G401.6 (cell line): ENCODE results near the gene REEP6.

Experiments
- FAIRE-seq: peaks from 2 replicates; lab custom pipeline; 2012; peaks lifted over from hg19 to GRCh38; lab: Jason Lieb, UNC

REEP6 gene

DNA sequence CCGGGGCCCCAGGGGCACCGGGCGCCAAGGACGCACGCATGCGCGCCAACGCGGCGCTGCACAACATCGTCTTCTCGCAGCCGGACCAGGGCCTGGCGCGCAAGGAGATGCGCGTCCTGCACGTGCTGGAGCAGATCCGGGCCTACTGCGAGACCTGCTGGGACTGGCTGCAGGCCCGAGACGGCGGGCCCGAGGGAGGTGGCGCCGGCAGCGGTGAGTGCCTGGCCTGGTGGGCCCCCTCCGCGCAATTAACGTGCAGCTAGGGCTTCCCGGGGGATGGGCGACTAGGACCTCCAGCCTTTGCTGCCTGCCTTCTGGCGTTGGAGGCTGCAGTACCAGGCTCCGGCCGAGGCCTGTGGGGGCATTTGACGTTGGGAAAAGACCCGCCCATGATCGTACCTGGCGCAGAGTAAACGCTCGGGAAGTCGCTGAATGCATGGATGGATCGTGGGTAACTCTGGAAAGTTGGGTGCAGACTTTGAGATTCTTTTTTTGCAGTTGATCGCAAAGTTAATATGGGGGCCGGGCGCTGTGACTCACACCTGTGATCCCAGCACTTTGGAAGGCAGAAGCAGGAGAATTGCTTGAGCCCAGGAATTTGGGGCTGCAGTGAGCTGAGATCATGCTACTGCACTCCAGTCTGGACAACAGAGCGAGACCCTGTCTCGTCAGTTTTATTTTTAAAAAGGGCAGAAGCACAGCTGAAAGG, 33.8 kb upstream of the REEP6 start:
- no peak for FAIRE-seq

DNA sequence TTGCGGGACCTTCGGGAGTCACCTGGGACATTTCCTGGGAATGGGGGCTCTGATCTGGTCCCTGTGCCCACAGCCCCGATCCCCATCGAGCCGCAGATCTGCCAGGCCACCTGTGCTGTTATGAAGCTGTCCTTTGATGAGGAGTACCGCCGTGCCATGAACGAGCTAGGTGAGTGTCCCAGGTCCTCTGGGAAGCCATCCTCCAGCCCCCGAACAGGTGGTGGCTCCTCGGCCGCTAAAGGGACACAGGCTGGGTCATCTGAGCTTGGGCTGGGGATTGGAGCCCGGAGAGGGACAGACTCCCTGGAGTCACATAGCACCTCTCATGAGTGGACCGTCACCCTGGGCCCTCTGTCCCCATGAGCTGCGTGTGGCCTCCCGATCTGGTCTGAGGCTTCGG, 33.1 kb upstream of the REEP6 start:
- no peak for FAIRE-seq

DNA sequence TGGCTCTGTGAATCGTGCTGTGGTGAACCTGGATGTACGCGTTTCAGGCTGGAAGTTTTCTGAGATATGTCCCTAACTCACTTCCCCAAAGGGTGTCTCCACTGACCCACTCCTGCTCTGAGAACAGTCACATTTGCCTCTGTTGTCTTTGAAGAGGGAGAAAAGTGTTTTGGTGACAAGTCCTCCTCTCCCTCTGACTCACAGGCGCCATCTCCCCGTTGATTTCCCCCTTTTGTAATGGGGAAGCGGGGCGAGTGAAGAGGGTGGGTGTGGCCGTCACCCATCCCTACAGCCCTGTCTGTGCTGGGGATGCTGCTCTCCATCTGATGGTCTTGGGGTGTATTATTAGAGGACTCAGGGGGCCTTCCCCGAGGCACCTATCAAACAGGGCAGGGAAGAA, 31.5 kb upstream of the REEP6 start:
- FAIRE-seq: no peak

DNA sequence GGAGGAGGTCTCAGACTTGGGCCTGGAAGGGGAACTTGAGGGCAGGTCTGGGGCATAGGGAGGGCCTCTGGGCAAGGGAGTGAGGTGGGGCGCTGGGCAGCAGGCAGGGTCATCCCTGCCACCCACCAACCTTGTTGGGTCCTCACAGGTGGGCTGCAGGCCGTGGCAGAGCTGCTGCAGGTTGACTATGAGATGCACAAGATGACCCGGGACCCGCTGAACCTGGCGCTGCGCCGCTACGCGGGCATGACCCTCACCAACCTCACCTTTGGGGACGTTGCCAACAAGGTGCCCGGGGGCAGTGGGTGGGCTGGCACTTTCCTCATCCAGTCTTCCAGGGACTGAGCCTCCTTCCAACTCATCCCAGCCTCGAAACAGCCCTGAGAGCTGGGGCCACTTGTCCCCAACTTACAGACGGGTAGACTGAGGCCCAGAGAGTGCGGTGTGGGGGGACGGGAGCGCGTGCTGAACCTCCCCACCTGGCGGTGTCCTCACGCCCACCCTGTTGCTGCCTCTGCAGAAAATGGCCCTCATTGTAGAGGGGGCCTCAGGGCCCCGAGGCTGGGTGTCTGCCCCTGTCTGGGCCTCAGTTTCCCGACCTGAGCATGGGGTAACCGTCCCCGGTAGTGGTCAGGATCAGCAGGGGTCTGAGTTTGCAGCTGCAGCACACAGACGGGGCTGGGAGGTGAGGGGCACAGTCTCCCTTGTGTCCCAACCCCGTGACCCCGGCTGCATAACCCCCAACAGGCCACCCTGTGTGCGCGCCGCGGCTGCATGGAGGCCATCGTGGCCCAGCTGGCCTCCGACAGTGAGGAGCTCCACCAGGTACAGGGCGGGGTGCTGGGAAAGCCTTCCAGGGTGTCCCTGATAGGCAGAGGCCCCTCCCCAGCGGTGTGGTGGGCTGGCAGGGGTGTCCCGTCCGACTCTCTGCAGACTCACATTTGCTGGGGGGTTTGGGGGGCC, 30.7 kb upstream of the REEP6 start:
- FAIRE-seq: no peak

DNA sequence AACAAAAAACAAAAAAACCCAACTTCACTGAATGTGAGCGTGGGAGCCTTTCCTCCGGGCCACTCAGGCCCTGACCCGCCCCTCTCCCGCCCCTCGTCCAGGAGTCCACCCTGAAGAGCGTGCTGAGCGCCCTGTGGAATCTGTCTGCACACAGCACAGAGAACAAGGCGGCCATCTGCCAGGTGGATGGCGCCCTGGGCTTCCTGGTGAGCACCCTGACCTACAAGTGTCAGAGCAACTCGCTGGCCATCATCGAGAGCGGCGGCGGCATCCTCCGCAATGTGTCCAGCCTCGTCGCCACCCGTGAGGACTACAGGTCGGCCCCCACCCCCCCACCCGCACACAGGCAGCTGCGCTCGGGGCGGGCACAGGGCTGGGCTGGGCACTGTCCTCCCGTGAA, 29.1 kb upstream of the REEP6 start:
- no peak for FAIRE-seq

DNA sequence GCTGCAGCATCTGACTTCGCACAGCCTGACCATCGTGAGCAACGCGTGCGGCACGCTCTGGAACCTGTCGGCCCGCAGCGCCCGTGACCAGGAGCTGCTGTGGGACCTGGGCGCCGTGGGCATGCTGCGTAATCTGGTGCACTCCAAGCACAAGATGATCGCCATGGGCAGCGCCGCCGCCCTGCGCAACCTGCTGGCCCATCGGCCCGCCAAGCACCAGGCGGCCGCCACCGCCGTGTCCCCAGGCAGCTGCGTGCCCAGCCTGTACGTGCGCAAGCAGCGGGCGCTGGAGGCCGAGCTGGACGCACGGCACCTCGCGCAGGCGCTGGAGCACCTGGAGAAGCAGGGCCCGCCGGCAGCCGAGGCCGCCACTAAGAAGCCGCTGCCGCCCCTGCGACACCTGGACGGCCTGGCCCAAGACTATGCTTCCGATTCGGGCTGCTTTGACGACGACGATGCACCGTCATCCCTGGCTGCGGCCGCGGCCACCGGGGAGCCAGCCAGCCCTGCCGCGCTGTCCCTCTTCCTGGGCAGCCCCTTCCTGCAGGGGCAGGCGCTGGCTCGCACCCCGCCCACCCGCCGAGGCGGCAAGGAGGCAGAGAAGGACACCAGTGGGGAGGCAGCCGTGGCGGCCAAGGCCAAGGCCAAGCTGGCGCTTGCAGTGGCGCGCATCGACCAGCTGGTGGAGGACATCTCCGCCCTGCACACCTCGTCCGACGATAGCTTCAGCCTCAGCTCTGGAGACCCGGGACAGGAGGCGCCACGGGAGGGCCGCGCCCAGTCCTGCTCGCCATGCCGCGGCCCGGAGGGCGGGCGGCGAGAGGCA, 25.6 kb upstream of the REEP6 start:
- no peak for FAIRE-seq

DNA sequence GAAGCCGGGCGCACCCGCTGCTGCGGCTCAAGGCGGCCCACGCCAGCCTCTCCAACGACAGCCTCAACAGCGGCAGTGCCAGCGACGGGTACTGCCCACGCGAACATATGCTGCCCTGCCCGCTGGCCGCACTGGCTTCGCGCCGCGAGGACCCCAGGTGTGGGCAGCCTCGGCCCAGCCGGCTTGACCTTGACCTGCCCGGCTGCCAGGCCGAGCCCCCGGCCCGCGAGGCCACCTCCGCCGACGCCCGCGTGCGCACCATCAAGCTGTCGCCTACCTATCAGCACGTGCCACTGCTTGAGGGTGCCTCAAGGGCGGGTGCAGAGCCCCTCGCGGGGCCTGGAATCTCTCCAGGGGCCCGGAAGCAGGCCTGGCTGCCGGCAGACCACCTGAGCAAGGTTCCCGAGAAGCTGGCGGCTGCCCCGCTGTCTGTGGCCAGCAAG, 24.9 kb upstream of the REEP6 start:
- FAIRE-seq: no peak

DNA sequence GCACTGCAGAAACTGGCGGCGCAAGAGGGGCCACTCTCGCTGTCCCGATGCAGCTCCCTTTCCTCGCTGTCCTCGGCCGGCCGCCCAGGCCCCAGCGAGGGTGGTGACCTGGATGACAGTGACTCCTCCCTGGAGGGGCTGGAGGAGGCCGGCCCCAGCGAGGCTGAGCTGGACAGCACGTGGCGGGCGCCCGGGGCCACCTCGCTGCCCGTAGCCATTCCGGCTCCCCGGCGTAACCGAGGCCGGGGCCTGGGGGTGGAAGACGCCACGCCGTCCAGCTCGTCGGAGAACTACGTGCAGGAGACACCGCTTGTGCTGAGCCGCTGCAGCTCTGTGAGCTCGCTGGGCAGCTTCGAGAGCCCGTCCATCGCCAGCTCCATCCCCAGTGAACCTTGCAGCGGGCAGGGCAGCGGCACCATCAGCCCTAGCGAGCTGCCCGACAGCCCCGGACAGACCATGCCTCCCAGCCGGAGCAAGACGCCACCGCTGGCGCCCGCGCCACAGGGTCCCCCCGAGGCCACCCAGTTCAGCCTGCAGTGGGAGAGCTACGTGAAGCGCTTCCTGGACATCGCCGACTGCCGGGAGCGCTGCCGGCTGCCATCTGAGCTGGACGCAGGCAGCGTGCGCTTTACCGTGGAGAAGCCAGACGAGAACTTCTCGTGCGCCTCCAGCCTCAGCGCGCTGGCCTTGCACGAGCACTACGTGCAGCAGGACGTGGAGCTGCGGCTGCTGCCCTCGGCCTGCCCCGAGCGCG, 24.3 kb upstream of the REEP6 start:
- no peak for FAIRE-seq

DNA sequence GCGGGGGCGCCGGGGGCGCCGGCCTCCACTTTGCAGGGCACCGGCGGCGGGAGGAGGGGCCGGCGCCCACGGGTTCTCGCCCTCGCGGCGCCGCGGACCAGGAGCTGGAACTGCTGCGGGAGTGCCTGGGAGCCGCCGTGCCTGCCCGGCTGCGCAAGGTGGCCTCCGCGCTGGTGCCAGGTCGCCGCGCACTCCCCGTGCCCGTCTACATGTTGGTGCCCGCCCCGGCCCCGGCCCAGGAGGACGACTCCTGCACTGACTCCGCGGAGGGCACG, 23.8 kb upstream of the REEP6 start:
- no peak for FAIRE-seq

DNA sequence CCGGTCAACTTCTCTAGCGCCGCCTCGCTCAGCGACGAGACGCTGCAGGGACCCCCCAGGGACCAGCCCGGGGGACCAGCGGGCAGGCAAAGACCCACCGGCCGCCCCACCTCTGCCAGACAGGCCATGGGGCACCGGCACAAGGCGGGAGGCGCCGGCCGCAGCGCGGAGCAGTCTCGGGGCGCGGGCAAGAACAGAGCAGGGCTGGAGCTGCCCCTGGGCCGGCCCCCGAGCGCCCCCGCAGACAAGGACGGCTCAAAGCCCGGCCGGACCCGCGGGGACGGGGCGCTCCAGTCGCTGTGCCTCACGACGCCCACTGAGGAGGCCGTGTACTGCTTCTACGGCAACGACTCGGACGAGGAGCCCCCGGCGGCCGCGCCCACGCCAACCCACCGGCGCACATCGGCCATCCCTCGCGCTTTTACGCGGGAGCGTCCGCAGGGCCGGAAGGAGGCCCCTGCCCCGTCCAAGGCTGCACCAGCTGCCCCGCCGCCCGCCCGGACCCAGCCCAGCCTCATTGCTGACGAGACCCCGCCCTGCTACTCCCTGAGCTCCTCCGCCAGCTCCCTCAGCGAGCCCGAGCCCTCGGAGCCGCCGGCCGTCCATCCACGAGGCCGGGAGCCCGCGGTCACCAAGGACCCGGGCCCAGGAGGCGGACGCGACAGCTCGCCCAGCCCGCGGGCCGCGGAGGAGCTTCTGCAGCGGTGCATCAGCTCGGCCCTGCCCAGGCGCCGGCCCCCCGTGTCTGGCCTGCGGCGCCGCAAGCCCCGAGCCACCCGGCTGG, 23.3 kb upstream of the REEP6 start:
- FAIRE-seq: no peak

DNA sequence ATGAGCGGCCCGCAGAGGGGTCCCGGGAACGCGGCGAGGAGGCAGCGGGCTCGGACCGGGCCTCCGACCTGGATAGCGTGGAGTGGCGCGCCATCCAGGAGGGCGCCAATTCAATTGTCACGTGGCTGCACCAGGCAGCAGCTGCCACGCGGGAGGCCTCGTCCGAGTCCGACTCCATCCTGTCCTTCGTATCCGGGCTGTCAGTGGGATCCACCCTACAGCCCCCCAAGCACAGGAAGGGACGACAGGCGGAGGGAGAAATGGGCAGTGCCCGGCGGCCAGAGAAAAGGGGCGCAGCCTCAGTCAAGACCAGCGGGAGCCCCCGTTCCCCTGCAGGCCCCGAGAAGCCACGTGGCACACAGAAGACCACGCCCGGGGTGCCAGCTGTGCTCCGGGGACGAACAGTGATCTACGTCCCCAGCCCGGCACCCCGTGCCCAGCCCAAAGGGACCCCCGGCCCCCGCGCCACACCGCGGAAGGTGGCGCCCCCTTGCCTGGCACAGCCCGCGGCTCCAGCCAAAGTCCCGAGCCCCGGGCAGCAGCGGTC, 22.6 kb upstream of the REEP6 start:
- no peak for FAIRE-seq

DNA sequence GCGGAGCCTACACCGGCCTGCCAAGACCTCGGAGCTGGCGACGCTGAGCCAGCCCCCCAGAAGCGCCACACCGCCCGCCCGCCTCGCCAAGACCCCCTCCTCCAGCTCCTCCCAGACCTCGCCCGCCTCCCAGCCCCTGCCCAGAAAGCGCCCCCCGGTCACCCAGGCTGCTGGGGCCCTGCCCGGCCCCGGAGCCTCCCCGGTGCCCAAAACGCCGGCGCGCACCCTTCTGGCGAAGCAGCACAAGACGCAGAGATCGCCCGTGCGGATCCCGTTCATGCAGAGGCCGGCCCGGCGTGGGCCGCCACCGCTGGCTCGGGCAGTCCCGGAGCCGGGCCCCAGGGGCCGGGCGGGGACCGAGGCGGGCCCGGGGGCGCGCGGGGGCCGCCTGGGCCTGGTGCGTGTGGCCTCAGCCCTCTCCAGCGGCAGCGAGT, 22.1 kb upstream of the REEP6 start:
- FAIRE-seq: no peak

DNA sequence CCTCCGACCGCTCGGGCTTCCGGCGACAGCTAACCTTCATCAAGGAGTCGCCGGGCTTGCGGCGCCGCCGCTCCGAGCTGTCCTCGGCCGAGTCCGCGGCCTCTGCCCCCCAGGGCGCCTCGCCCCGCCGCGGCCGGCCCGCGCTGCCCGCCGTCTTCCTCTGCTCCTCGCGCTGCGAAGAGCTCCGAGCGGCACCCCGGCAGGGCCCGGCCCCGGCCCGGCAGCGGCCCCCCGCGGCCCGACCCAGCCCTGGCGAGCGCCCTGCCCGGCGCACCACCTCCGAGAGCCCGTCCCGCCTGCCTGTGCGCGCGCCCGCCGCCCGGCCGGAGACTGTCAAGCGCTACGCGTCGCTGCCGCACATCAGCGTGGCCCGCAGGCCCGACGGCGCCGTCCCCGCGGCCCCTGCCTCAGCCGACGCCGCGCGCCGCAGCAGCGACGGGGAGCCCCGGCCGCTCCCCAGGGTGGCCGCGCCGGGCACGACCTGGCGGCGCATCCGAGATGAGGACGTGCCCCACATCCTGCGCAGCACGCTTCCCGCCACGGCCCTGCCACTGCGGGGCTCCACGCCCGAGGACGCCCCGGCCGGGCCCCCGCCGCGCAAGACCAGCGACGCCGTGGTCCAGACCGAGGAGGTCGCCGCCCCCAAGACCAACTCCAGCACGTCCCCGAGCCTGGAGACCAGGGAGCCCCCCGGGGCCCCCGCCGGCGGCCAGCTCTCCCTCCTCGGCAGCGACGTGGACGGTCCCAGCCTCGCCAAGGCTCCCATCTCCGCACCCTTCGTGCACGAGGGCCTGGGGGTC, 21.5 kb upstream of the REEP6 start:
- no peak for FAIRE-seq

DNA sequence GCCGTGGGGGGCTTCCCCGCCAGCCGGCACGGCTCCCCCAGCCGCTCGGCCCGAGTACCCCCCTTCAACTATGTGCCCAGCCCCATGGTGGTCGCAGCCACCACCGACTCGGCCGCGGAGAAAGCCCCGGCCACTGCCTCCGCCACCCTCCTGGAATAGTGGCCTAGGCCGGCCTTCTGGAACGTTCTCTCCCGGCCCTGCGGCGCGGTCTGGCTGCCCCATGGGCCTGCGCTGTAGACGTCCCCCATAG, 21.0 kb upstream of the REEP6 start:
- no peak for FAIRE-seq

DNA sequence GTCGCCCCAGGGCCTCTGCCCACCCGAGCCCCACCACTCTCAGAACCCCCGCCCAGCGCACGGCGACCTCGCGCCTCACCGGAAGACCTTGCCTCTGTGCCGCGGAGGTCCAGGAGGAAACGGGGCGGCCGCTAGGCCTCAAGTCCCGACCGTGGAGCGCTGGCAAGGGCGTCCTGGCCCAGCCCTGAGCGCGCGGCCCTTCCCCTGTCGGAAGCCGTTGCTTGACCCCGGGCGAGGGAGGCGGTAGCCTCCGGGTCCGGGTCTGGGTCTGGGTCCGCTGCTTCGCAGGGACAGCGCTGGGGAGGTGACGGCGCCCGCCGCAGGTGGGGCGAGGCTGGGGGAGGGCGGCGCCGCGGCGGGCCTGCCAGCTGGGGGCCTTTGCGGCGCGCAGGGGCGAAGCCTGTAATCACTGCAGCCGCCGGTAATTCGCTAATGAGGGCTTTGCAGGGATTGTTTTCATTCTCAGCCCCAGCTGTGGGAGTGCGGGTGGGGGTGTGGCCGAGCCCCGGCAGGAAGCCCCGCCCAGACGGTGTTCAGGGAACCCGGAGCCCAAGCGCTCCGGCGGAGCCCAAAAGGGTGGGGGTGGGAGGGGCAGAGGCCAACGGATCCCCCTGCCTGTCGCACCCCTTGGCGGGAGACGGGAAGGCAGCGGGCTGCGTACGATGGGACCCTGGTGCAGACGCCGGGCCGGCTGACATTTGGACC, 20.5 kb upstream of the REEP6 start:
- FAIRE-seq: no peak

DNA sequence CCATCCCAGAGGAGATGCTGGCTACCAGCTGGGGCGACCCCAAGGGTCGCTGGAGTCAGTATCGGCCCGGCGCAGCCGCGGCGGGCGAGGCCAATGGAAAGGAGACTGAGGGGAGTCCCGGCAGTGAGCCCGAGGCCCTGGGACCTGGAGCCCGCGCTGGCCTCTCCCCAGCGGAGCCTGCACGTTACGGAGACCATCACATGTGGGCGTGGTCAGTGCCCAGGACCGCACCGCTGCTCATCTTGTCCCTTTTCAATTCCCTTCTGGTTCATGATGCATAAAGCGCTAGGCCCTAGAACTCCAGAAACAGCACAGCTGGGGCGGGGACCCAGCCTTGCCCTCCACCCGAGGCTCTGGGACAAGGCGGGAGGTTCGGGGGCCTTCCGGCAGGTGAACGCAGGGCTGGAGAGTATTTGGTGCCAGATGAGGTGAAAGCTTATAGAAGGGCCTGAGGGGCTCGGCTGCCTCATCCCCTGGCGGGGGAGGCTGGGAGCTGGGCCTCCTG, 19.9 kb upstream of the REEP6 start:
- FAIRE-seq: no peak

DNA sequence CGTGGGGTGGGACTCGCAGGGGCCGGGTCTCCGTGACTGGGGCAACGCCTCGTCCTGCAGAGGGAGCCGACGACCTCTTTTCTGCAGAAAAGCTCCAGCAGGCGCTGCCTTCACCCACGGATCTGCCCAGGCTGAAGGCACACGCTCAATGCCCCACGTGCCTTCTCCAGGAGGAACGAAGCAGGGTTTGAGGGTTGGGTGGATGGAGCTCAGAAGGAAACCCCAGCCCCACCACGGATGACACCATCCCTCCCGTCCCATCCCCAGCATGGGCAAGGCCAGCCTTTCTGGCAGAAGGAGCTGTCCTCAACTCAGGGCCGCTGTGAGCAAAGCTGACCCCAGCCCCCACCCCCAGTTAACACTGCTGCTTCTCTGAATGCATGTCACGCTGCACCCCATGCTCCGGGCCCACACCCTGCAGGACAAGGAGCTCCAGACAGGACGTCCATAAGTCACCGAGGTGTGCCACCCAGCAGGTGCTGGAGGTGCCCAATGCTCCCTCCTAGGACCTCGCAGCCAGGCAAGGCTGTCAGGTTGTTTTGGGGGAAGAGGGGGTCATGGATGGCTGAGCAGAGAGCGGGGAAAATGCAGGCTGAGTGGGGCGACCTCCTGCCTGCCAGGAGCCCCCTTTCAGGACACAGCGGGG, 19.3 kb upstream of the REEP6 start:
- no peak for FAIRE-seq

DNA sequence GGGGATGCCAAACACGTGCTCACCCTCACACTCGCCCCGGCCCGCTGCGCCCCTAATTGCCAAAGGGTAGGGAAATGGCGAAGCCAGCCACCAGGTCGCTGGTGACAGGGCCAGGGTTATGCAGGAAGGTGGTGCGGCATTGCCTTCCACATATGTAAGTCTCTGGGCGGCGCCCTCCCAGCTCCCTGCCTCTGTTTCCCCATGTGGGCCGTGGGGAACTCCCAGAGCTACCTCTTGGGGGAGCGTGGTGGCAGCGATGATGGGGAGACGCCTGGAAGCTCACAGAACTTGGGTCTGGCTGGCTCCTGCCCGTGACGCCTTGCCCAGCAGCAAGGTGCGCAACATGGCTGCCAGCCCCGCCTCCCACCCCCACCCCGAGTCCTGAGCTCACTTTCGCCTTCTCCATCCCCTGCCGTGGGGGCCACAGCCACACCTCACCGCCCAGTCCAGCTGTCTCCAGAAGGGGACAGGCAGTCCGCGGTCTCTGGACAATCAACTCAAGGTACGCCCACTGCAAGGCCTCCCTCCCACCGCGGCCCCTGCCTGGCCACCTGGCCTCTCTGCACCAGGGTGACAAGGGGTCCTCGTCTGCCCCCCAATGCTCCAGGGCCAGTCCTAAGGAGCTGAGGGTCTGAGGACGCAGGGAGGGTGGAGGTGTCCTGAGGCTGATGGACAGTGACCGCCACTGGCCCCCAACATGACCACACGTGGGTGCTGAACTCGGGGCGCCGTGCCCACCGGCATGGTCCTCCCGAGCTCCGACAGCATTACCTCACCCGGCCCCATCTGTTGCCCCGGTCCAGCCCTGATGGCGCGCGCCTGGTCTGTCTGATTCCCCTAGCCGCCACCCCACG, 18.5 kb upstream of the REEP6 start:
- FAIRE-seq: no peak
